Uterus (tissue), 4 donors: Measurements from ENCODE around the gene GAL3ST1. TPM values are rescaled to one million over a fixed set of nuclear protein-coding genes. Genes with fewer than 3 reads are reported as not detected.
"Not testable (repeated sequence)": the region's sequence is repeated elsewhere in the genome, so short reads cannot be mapped to it uniquely, and the experiment has no call there.

Experiments
- DNase-seq, 2 donors: peaks; one replicate each; pipeline ENCODE4 v3.0.0-alpha.2; 2019 to 2020
- H3K27ac ChIP-seq, 2 donors: fragments of 200-600 bp; sonication (generic); 1 replicate in 1 of 2; 2 replicates in 1 of 2; pipeline ENCODE4 v1.5.1; 2016 to 2018
- H3K27me3 ChIP-seq, 2 donors: fragments of 200-600 bp; sonication (generic); one replicate each; pipeline ENCODE4 v1.5.1; 2018 to 2019; ENCODE audit warnings: control low read depth in 1 of 2
- H3K36me3 ChIP-seq, 2 donors: fragments of 200-600 bp; sonication (generic); one replicate each; pipeline ENCODE4 v1.5.1; 2019; ENCODE audit warnings: control low read depth in 1 of 2
- H3K4me1 ChIP-seq, 2 donors: fragments of 200-600 bp; sonication (generic); one replicate each; pipeline ENCODE4 v1.5.1; 2018 to 2019; ENCODE audit warnings: control low read depth in 1 of 2
- H3K4me3 ChIP-seq, 2 donors: fragments of 200-600 bp; sonication (generic); 1 replicate in 1 of 2; 2 replicates in 1 of 2; pipeline ENCODE4 v1.5.1; 2018 to 2019; ENCODE audit warnings: mild to moderate bottlenecking in 1 of 2
- H3K9me3 ChIP-seq, 2 donors: fragments of 200-600 bp; sonication (generic); one replicate each; pipeline ENCODE4 v1.5.1; 2019; ENCODE audit warnings: control low read depth in 1 of 2
- POLR2A ChIP-seq, 2 donors: fragments of 450-650 bp; IDR thresholded peaks; one replicate each; pipeline ENCODE4 v1.6.1; 2016; ENCODE audit warnings: antibody characterized with exemption in 2 of 2, mild to moderate bottlenecking in 1 of 2, moderate library complexity in 1 of 2
- intact Hi-C: fragments of 100-400 bp; cut with DNase I; formaldehyde crosslinking; loops from one replicate; pipeline ENCODE4 v1.15.1; 2023; ENCODE audit warnings: low total_unique reads
- total RNA-seq, 4 donors: library from RNA; depleted of rRNA in 3 of 4; stranded (reverse); fragments of >200 nt in 3 of 4; gene quantifications; one replicate each; pipeline versions ENCODE4 v1.1.0 to v1.2.4, GENCODE V29; 2014 to 2023
- TF ChIP-seq, protein P1 (sequence below), 4 experiments: fragments of 200-600 bp in 2 of 4; fragments of 450-650 bp in 2 of 4; sonication (generic) in 2 of 4; IDR thresholded peaks; one replicate each; pipeline ENCODE4 v1.5.1; 2016 to 2019; ENCODE audit warnings: antibody characterized with exemption in 4 of 4, mild to moderate bottlenecking in 2 of 4, moderate library complexity in 1 of 4
- donor health status: DM: yes; HTN: yes; CAD: no.

GAL3ST1 gene
- total RNA-seq, 4 donors from 2014 or later = 0.26 to 6.6 (median 1.2) TPM; not detected in 1

GRCh38 chr22:30565341-30565740, 9.1 kb downstream of the GAL3ST1 start:
- H3K27me3 ChIP-seq = no peaks in the 10 kb centered on the region
- H3K9me3 ChIP-seq = no peaks in the 10 kb centered on the region
- H3K4me3 ChIP-seq = no peak overlapping the region
- H3K27ac ChIP-seq = no peak overlapping the region
- TF ChIP-seq, protein P1, sequence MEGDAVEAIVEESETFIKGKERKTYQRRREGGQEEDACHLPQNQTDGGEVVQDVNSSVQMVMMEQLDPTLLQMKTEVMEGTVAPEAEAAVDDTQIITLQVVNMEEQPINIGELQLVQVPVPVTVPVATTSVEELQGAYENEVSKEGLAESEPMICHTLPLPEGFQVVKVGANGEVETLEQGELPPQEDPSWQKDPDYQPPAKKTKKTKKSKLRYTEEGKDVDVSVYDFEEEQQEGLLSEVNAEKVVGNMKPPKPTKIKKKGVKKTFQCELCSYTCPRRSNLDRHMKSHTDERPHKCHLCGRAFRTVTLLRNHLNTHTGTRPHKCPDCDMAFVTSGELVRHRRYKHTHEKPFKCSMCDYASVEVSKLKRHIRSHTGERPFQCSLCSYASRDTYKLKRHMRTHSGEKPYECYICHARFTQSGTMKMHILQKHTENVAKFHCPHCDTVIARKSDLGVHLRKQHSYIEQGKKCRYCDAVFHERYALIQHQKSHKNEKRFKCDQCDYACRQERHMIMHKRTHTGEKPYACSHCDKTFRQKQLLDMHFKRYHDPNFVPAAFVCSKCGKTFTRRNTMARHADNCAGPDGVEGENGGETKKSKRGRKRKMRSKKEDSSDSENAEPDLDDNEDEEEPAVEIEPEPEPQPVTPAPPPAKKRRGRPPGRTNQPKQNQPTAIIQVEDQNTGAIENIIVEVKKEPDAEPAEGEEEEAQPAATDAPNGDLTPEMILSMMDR (IDR thresholded peaks at IDR 0.05) = no peak
- no peak for TF ChIP-seq POLR2A (IDR thresholded peaks at IDR 0.05)
- intact Hi-C loops = no loop called here
- no peaks in the 10 kb centered on the region for H3K36me3 ChIP-seq
- no peaks in the 10 kb centered on the region for H3K4me1 ChIP-seq
- DNase-seq = no peak

DNA sequence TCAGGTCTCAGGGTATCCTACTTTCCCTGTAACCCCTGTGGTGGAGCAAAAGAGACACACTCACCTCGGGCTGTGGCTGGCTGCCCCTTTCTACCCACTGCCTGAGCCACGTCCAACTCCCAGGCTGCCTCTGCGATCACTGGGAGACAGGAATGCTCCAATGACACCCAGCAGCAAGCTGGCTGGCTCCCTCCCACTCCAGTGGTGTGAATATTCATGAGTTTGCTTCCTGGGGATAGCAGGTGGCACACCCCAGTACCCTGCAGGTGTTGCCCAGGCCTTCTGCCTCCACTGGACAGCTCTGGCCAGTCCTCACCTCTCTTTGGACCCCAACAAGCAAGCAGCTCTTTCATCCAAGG, 9.7 kb downstream of the GAL3ST1 start:
- Histone ChIP-seq H3K9me3 (no peaks in the 10 kb centered on the region), H3K4me1 (no peaks in the 10 kb centered on the region), H3K27me3 (no peaks in the 10 kb centered on the region), H3K27ac (no peak overlapping the region), H3K36me3 (no peaks in the 10 kb centered on the region), H3K4me3 (no peak overlapping the region)
- intact Hi-C loops = no loop called here
- TF ChIP-seq, protein P1 (IDR thresholded peaks at IDR 0.05) = no peak
- TF ChIP-seq POLR2A (IDR thresholded peaks at IDR 0.05) = no peak
- DNase-seq = no peak

DNA sequence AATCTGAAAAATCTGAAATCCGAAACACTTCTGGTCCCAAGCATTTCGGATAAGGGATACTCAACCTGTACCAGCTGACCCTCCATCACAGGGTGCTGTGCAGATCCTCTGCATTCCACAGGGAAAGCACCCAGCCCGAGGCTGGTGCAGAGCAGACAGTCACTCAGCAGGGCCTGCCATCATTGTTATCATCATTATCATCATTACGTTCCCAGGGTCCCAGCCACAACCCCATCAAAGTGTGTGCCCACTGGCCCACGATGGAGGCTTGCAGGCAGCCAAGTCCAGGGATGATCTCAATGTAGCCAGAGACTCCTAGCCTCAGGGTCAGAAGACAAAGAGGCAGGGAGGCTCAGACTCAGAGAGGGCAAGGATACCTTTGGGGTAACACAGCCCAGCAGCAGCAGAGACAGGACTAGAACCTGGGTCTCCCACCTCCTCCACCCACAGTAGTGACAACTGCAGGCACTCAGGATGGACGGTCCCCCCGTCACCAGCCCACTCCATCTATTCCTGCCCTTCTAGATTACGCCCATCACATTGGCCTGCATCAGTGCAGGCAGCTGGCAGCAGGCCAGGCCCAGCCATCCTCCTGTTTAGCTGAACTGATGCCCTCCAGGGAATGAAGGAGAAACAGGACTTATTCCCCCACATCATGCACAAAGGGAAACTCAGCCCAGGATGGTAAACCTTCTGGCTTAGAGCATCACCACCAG, 10.3 kb downstream of the GAL3ST1 start:
- Histone ChIP-seq H3K4me3 (no peak overlapping the region), H3K9me3 (no peaks in the 10 kb centered on the region), H3K4me1 (no peaks in the 10 kb centered on the region), H3K27me3 (no peaks in the 10 kb centered on the region), H3K27ac (no peak overlapping the region), H3K36me3 (no peaks in the 10 kb centered on the region)
- no peak for DNase-seq
- TF ChIP-seq POLR2A (IDR thresholded peaks at IDR 0.05) = no peak
- TF ChIP-seq, protein P1 (IDR thresholded peaks at IDR 0.05) = no peak
- intact Hi-C loops = no loop called here

DNA sequence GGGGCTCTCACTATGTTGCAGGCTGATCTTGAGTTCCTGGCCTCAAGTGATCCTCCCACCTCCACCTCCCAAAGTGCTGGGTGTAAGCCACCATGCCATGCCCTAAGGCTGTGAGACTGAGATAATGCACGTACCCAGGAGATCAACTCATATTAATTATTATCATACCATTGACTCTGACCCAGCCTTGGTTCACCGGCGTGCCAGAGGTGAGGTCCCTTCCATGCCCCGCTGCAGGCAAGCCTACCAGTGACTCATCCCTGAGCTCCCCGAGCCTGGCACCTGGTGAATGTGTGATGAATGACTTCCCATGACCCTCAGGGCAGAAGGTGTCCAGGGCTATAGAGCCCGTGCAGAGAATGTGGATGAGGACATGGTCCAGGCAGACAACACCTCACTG, 12.1 kb downstream of the GAL3ST1 start:
- intact Hi-C loops = no loop called here
- no peak for DNase-seq
- H3K9me3 ChIP-seq = no peaks in the 10 kb centered on the region
- H3K4me3 ChIP-seq = no peak overlapping the region
- H3K4me1 ChIP-seq = no peaks in the 10 kb centered on the region
- no peaks in the 10 kb centered on the region for H3K36me3 ChIP-seq
- H3K27ac ChIP-seq = no peak overlapping the region
- TF ChIP-seq, protein P1 (IDR thresholded peaks at IDR 0.05) = no peak
- TF ChIP-seq POLR2A (IDR thresholded peaks at IDR 0.05) = no peak
- no peaks in the 10 kb centered on the region for H3K27me3 ChIP-seq

GRCh38 chr22:30561402-30562189, 12.9 kb downstream of the GAL3ST1 start:
- intact Hi-C loops = no loop called here
- TF ChIP-seq, protein P1 (IDR thresholded peaks at IDR 0.05) = no peak
- TF ChIP-seq POLR2A (IDR thresholded peaks at IDR 0.05) = no peak
- no peak for DNase-seq
- Histone ChIP-seq H3K9me3 (no peaks in the 10 kb centered on the region), H3K36me3 (no peaks in the 10 kb centered on the region), H3K27me3 (no peaks in the 10 kb centered on the region), H3K4me3 (no peak overlapping the region), H3K4me1 (no peaks in the 10 kb centered on the region), H3K27ac (no peak overlapping the region)

DNA sequence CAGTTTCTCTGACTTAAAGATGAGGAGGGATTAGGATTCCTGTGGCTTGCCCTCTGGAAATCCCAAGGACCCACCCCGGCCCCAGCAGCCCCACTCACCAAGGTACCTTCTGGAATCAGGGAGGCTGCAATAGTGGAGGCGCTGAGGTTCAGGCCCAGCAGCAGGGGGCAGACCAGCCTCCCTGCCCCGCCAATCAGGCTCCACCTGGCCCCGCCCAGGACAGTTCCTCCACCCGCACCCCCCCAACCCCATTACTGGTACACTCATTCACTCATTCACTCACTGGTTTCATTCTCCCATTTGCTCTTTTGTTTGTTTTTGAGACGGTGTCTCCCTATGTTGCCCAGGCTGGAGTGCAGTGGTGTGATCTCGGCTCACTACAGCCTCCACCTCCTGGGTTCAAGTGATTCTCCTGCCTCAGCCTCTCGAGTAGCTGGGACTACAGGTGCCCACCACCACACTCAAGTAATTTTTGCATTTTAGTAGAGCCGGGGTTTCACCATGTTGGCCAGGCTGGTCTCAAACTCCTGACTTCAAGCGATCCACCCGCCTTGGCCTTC, 13.7 kb downstream of the GAL3ST1 start:
- intact Hi-C loops, H3K27ac ChIP-seq, H3K4me3 ChIP-seq, DNase-seq, H3K9me3 ChIP-seq, H3K27me3 ChIP-seq, H3K4me1 ChIP-seq, H3K36me3 ChIP-seq: not testable (repeated sequence)
